22Rv1 (cell line): Measurements from ENCODE around the gene LNP1.
"Not testable (repeated sequence)": the region's sequence is repeated elsewhere in the genome, so short reads cannot be mapped to it uniquely, and the experiment has no call there.

Experiments used
- H3K27ac ChIP-seq: fragments of 450-650 bp; 2 replicates; pipeline ENCODE4 v1.5.1; 2017
- CTCF ChIP-seq: fragments of 450-650 bp; IDR thresholded peaks from 2 replicates; pipeline ENCODE4 v1.5.1; 2017; ENCODE audit warnings: mild to moderate bottlenecking
- ZFX ChIP-seq: fragments of 450-650 bp; IDR thresholded peaks from 2 replicates; pipeline ENCODE4 v1.6.1; 2017; ENCODE audit warnings: antibody characterized with exemption, borderline replicate concordance

The LNP1 gene

DNA sequence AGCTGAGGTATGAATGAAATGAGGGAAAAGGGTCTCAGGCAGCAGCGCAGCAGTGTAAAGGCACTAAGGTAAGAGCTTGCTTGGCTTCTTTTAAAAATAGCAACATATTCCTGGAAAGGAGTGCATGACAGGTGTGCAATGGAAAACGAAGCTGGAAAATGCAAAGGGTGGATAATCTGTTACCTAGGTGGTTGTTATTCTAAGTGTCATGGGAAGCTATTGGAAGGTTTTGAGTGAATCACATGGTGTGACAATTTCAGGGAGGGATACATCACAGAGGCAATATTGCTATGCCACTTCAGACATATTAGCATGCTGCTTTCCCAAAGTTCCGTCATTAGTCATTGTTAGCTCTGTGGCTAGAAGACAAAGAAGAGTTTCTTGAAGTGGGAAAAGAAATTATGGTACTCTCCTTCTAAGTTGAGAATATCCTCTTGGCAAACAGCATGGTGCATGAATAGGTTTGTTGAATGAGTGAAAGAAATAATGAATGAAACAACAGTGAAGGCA is 62.4 kb downstream of the LNP1 start:
- no peak overlapping the region for H3K27ac ChIP-seq
- no peak for TF ChIP-seq ZFX
- TF ChIP-seq CTCF = no peak

- no peak overlapping the region for H3K27ac ChIP-seq
- TF ChIP-seq ZFX (no peak), CTCF (no peak)
Measured at GRCh38 chr3:100465892-100466777, 64.8 kb downstream of the LNP1 start.

DNA sequence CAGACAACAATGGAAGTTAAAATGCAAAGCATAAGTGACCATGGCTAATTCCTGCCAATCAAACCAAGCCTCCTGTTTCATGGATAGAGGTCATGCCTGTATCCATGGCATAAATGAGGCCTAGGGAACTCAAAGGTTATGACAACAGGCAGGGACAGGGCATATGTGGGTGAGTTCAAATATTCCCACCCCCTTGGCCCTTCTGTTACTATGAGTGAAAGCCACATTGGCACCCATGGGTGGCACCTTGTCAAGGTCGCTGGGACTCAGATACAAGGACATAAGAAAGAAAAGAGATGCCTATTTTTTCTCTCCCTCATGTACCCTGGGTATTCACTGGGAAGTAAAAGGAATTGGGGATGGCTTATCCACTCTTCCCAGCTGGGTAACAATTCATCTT is 65.8 kb downstream of the LNP1 start:
- H3K27ac ChIP-seq = no peak overlapping the region
- TF ChIP-seq ZFX (no peak), CTCF (no peak)

DNA sequence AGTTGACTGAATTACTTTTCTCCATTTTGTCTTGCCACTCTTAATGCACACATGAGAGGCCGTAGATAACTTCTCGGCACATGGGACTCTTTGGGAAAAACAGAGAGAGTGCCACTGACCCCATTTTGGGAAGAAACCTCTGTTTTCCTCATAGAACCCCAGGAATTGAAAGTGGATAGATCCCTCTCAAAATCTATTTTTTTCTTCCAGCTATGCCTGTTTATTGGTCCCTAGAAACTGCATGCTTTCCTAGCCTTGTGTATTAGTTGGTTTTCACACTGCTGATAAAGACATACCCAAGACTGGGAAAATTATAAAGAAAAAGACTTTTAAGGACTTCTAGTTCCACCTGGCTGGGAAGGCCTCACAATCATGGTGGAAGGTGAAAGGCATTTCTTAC is 67.3 kb downstream of the LNP1 start:
- H3K27ac ChIP-seq = no peak overlapping the region
- TF ChIP-seq CTCF (no peak), ZFX (no peak)

DNA sequence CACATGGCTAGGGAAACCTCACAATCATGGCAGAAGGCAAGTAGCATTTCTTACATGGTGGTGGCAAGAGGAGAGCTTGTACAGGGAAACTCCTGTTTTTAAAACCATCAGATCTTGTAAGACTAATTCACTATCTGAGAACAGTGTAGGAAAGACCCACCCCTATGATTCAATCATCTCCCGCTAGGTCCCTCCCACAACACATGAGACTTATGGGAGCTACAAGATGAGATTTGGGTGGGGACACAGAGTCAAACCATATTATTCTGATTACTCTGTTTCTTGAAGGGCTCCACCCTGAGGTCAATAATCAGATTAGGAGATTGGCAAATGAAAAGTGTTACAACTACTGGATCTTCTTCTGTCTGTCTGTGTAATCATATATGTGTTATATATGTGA is 69.6 kb downstream of the LNP1 start:
- TF ChIP-seq ZFX = no peak
- no peak for TF ChIP-seq CTCF

DNA sequence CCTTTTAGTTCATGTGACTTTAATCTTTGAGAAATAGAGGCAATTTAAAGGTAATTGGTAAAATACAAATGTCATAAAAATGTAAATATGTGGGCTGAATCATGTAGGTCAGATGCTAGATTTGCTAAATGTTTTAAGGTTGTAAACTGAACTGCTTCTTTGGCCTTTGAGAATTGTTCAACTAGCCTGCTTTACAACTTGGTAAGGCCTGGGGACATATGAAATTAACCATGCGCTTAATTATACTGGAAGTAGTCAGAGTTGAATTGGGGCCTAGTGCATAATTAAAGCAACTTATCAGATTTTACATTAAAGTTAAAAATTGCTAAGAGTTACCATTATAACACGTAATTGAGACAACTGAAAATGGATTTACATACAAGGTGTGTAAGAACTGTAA is 70.1 kb downstream of the LNP1 start:
- no peak for TF ChIP-seq ZFX
- no peak overlapping the region for H3K27ac ChIP-seq

More for the DNA sequence above, 69.6 kb downstream of the LNP1 start:
- no peak overlapping the region for H3K27ac ChIP-seq

GRCh38 chr3:100477851-100478360 is 76.6 kb downstream of the LNP1 start:
- not testable (repeated sequence) for H3K27ac ChIP-seq

DNA sequence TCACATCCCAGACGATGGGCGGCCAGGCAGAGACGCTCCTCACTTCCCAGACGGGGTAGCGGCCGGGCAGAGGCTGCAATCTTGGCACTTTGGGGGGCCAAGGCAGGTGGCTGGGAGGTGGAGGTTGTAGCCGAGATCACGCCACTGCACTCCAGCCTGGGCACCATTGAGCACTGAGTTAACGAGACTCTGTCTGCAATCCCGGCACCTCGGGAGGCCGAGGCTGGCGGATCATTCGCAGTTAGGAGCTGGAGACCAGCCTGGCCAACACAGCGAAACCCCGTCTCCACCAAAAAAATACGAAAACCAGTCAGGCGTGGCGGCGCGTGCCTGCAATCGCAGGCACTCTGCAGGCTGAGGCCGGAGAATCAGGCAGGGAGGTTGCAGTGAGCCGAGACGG is 77.2 kb downstream of the LNP1 start:
- H3K27ac ChIP-seq = not testable (repeated sequence)

DNA sequence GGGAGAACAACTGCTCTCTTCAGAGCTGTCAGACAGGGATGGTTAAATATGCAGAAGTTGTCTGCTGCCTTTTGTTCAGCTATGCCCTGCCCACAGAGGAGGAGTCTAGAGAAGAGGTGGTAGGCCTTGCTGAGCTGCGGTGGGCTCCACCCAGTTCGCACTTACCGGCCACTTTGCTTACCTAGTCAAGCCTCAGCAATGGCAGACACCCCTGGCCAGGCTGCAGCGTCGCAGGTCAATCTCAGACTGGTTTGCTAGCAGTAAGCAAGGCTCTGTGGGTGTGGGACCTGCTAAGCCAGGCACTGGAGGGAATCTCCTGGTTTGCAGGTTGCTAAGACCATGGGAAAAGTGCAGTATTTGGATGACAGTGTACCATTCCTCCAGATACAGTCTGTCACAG is 78.7 kb downstream of the LNP1 start:
- H3K27ac ChIP-seq = no peak overlapping the region
- TF ChIP-seq ZFX = no peak
- no peak for TF ChIP-seq CTCF
